ENCODE measurements around the gene OPCML.

Gene OPCML

DNA sequence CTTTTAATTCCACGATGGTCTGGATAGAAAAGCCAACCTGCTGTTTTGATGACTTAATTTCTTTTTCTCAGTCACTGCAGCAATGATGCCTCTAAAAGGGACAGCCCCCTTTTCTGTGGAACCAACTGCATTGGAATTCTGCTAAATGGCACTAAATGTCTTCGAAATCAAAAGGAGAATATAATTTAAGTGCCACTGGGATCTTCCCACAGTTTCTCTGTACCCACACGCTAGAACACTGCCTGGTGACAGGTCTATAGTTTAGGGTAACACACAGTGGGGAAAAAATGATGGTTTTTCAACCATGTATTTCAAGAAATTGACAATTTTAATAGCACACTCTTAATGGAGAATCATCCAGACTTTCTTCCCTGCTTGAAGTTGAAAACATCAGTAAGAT lies 182.3 kb downstream of the OPCML start:
- DNase-seq, result no peak

DNA sequence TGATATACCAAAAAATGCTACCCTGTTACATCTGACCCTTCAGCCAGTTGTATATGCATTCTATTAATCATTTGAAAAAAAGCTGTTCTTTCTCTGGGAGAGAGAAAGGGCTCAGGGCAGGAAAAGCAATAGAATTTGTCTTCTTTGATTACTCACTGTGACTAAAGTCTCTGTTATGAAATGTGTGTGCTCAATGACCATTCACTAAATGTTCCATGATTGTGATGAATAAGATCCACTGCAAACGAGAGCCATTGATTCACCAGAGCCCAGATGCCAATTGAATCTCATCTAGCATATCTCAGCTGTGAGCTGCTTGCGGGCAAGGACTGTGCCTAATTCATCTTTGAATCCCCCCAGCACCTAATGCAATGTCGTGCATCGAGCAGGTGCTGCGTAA lies 184.3 kb downstream of the OPCML start:
- no peak for DNase-seq

GRCh38 chr11:133346137-133346536 lies 186.2 kb downstream of the OPCML start:
- DNase-seq, result no peak

GRCh38 chr11:133343951-133344350 lies 188.3 kb downstream of the OPCML start:
- DNase-seq, result peak; percentile 7

DNA sequence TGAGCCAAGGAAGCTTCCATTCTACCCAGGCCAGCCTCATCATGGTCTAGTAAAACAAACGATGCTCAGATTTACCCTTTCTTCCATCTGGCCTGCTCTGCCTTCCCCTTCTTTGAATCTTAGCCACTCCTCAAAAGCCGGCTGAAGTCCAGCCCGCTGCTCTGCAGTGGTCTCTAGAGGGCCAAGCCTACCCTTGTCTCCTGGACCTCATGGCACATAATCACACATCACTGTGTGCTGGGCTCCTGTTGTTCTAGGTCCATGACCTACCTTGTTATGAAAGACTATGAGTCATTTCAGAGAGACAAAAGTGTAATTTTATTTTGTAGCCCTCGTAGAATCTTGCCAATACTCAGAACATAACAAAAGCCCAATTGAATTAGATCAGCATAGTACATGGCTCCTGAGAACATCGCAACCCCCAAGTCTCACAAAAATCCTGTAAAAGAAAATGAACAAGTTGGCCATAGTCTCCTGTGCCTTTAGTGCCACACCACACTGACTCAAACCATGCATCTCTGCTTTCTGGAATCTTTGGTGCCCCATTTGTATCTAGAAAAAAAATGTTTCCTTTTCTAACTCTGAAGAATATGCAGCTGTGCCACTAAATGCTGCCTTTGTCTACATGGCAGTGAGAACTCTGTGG lies 192.7 kb downstream of the OPCML start:
- DNase-seq, result no peak

DNA sequence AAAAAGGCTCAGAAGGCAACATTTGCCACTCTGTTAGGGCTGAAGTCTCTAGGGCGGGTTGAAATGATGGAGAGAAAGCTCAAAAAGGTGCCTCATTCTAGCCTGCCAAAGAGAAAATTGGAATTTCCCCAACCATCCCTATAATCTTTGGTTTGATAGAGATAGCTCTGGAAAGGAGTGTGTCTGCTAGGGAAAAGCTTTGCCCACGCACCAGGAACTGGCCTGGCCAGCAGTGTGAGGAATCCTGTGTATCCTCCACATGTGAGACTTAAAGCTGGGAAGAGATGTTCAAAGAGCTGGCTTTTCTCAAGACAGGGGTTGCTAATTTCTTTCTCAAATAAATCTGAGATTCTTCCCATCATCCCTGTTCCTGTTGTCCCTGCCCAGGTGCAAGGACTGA lies 193.7 kb downstream of the OPCML start:
- no peak for DNase-seq

DNA sequence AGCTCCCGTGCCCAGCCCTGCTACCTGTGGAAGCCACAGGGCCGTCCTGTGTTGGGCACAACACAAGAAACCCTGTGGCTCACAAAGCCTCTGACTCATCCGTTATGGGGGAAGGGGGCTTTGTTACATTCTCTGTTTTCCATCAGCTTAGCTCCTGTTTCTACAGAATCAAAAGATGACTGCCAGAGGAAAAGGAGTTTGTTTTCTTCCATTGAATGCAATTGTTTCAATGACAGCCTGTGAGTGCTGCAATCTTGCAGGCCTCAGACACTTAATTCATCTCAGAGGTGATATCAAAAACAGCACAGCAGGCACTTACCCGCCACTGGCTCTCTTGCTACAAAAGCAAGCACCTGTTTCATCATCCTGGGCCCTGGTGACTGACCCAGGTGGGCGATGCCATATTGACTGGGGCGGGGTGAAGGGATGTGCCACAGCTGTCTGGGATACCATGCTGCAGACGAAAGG lies 194.3 kb downstream of the OPCML start:
- no peak for DNase-seq

DNA sequence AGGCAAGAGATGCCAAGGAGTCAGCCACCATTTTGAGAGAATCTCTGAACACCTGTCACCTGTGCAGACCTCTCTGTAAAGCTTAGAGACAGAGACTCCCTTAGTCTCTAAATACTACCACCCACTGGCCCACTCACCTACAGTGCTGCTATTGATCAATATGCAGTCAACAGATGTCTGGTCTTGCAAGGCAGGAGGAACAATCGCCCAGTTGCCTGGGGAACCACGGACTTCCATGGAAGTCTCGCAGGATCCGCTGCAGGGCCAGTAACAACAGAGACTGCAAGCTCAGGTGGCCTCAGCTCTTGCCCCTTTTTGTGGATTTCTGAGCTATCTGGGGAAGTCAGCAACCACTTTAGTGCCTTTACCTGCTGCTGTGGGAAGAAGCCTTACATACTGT lies 195.1 kb downstream of the OPCML start:
- DNase-seq, result no peak

GRCh38 chr11:133331031-133331430 lies 201.3 kb downstream of the OPCML start:
- no peak for DNase-seq

- no peak for DNase-seq
Measured at GRCh38 chr11:133326849-133327248, 205.5 kb downstream of the OPCML start.

- DNase-seq, result no peak
Measured at GRCh38 chr11:133326332-133326731, 206.0 kb downstream of the OPCML start.

DNA sequence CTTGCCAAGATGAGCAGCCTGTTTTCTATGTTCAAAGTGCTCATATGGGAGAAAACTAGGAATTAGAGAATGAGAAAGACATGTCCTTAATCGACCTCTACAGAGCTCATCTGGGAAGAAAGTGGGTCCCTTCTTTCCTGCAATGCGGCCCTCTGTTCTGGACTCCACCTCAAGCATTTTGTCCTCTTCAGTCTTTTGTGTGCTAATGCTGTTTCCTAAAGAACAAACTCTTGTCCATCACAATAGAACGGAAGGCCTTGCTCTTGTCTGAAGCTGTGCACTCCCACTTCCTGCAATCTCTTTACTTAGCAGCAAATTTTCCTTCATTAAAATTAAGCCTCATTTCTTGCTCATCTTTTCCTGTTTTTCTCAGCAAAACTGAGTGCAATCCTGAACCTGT lies 206.6 kb downstream of the OPCML start:
- no peak for DNase-seq

DNA sequence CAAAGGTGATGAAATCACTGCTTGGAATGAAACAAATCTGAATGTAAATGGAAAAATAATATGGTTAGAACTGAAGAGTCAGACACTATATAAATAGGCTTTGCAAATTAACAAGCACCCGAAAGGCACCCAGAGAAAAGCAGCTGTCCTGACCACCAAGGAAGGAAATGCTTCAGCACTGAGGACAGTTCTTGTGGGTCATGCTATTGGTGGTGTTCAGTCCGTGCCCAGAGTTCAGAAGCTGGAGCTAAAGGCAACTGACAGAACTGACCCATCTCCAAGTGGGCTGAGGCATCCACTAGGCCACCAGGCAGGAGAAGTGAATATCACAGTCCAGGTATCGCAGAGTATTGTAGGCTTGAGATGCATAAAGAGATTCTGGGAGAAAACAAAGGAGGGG lies 208.9 kb downstream of the OPCML start:
- no peak for DNase-seq

- DNase-seq, result no peak
Measured at GRCh38 chr11:133318221-133318620, 214.1 kb downstream of the OPCML start.

DNA sequence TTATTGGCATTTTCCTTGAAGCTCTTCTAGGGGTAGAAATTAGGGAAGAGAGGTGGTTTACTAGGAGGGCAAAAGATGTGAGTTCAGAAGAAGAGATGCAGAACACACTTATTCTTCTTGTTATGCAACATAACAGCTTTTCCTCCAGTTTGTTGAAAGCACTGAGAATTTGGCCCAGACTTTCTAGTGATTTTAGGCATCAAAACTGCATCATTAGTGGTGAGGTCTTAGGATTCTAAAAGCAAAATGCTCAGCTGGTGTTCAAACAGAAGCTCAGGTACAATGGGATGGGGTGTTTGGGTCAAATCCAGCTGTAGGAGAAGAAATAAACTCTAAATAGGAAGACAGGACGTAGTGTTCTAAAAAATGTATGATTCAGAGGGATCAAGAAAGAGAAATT lies 221.1 kb downstream of the OPCML start:
- no peak for DNase-seq

- no peak for DNase-seq
Measured at GRCh38 chr11:133306019-133306418, 226.3 kb downstream of the OPCML start.

- DNase-seq, result no peak
Measured at GRCh38 chr11:133305208-133305956, 226.9 kb downstream of the OPCML start.

DNA sequence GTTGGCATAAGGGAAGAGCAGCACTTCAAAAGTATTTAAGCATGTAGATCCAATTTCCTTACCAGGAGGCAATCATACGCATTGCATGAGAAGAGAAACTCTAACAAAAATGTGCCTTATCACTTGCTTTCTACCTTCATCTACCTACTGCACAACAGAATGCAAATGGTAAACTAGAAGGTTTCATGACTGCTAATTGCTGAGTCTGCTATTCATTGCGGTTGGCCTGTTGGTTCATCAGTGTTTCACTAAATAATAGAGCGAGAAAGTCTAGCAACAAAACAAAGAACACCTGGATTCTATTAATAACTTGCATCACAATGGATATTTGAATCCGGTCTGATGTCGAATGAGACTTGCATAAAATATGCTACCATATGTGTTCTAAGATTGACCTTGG lies 229.0 kb downstream of the OPCML start:
- no peak for DNase-seq

- DNase-seq, result no peak
Measured at GRCh38 chr11:133302056-133302455, 230.2 kb downstream of the OPCML start.

- DNase-seq, result no peak
Measured at GRCh38 chr11:133300666-133301065, 231.6 kb downstream of the OPCML start.

GRCh38 chr11:133291780-133292179 lies 240.5 kb downstream of the OPCML start:
- DNase-seq, result no peak

- no peak for DNase-seq
Measured at GRCh38 chr11:133285359-133285758, 246.9 kb downstream of the OPCML start.

DNA sequence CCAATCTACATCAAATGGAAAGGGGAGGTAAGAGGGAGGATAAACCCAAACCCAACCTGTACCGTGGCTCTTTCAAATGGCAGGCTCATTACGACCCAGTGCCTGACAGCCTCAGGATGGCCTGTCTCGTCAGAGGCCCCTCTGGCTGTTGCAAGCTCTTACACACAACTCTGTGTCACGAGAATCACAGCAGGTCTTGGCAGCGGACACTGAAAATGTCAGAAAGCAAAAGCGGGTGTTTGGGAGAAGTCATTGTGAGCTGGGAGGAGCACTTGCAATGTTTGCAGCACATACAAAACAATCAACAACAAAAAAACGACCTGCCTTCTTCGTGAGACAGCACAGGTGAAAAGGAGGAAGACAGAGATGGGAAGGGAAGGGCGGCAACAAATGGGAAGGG lies 248.1 kb downstream of the OPCML start:
- no peak for DNase-seq

- no peak for DNase-seq
Measured at GRCh38 chr11:133277886-133278285, 254.4 kb downstream of the OPCML start.
